K562 (cell line): Measurements from ENCODE around the gene ICA1L. TPM values are rescaled to one million over a fixed set of nuclear protein-coding genes. Genes with fewer than 3 reads are reported as not detected.

Experiments used
- ATAC-seq: fragments of 200-7000 bp; cut with Tn5 transposase; 3 replicates; pipeline ENCODE4 v1.9.1; 2020; ENCODE audit warnings: moderate library complexity
- BruUV-seq: library from RNA; stranded (reverse); fragments of 400-500 nt; replicated peaks from 2 replicates; lab custom pipeline; 2021; lab: Mats Ljungman, UMichigan
- CTCF ChIA-PET: fragments of 300-600 bp; formaldehyde crosslinking; extraction: SDS; loops from one replicate; lab custom pipeline; 2021; ENCODE audit warnings: low intra/inter-chr PET ratio; lab: Yijun Ruan, JAX
- POLR2A ChIA-PET: fragments of 300-600, 350-650 bp; sonication (Branson Sonifier 250); formaldehyde crosslinking; extraction: SDS; loops from one replicate; lab custom pipeline; 2021; ENCODE audit warnings: antibody characterized with exemption, inconsistent platforms; lab: Yijun Ruan, JAX
- DNase-seq, 4 experiments: peaks; one replicate each; pipeline versions ENCODE4 v3.0.0 to v3.0.0-alpha.2; 2011 to 2018; ENCODE audit warnings: low spot score in 3 of 4, mixed read lengths in 3 of 4; ENCODE audit errors: extremely low read depth in 1 of 4
- FAIRE-seq: peaks from 2 replicates; lab custom pipeline; 2011; peaks lifted over from hg19 to GRCh38; lab: Jason Lieb, UNC
- H2AFZ ChIP-seq: 2 replicates; pipeline ENCODE4 v1.6.0; 2011; ENCODE audit warnings: low read depth, low read length, control low read depth, inconsistent platforms
- H3K27ac ChIP-seq: fragments of 200-600 bp; 3 replicates; pipeline ENCODE4 v1.8.0; 2011; ENCODE audit warnings: low read depth, mild to moderate bottlenecking, control low read depth, inconsistent platforms, low read length, moderate library complexity, mixed read lengths; ENCODE audit errors: extremely low read depth
- H3K27me3 ChIP-seq, 2 experiments: fragments of 300-600 bp in 1 of 2; 2 replicates in 1 of 2; 3 replicates in 1 of 2; pipeline versions ENCODE4 v1.6.0 to v1.8.0; 2011; ENCODE audit warnings: inconsistent platforms in 2 of 2, low read length in 2 of 2, mild to moderate bottlenecking in 1 of 2, mixed read lengths in 1 of 2, moderate library complexity in 1 of 2; ENCODE audit not compliant: control insufficient read depth in 2 of 2, insufficient read depth in 2 of 2
- H3K36me3 ChIP-seq: fragments of 300-600 bp; 3 replicates; pipeline ENCODE4 v1.8.0; 2011; ENCODE audit warnings: mild to moderate bottlenecking, low read length, inconsistent platforms; ENCODE audit not compliant: control insufficient read depth, insufficient read depth
- H3K4me1 ChIP-seq, 2 experiments: fragments of 200-600 bp in 1 of 2; replicated peaks in 1 of 2; 2 replicates in 1 of 2; 3 replicates in 1 of 2; pipeline versions ENCODE4 v1.5.1 to v1.8.0; 2011; ENCODE audit warnings: inconsistent platforms in 2 of 2, low read length in 2 of 2, mild to moderate bottlenecking in 1 of 2, mixed read lengths in 1 of 2, moderate library complexity in 1 of 2; ENCODE audit not compliant: control insufficient read depth in 2 of 2, insufficient read depth in 2 of 2
- H3K4me2 ChIP-seq: 2 replicates; pipeline ENCODE4 v1.6.1; 2011; ENCODE audit warnings: low read length, control low read depth, inconsistent platforms, mixed read lengths; ENCODE audit not compliant: insufficient read depth
- H3K4me3 ChIP-seq: fragments of 200-600 bp; sonication (generic), shearing (Covaris generic); 2 replicates; pipeline ENCODE4 v1.5.1; 2016; ENCODE audit warnings: control low read depth, inconsistent platforms
- H3K79me2 ChIP-seq: fragments of 200-600 bp; 3 replicates; pipeline ENCODE4 v1.8.0; 2011; ENCODE audit warnings: low read length, inconsistent platforms; ENCODE audit not compliant: control insufficient read depth, insufficient read depth
- H3K9ac ChIP-seq, 2 experiments: 2 replicates each; pipeline versions ENCODE4 v1.6.0 to v1.6.1; 2011; ENCODE audit warnings: low read depth in 2 of 2, low read length in 2 of 2, control low read depth in 1 of 2, inconsistent platforms in 1 of 2, mild to moderate bottlenecking in 1 of 2, mixed read lengths in 1 of 2; ENCODE audit not compliant: insufficient read depth in 1 of 2
- H3K9me1 ChIP-seq: one replicate; pipeline ENCODE4 v1.6.0; 2011; ENCODE audit warnings: inconsistent platforms, mild to moderate bottlenecking, low read length, moderate library complexity; ENCODE audit not compliant: control insufficient read depth, insufficient read depth
- H3K9me3 ChIP-seq: replicated peaks from 2 replicates; pipeline ENCODE4 v1.5.1; 2011; ENCODE audit warnings: low read depth, low read length, inconsistent platforms; ENCODE audit not compliant: control insufficient read depth, insufficient read depth
- H4K20me1 ChIP-seq: replicated peaks from 2 replicates; pipeline ENCODE4 v1.6.1; 2011; ENCODE audit warnings: low read length, inconsistent platforms, mixed read lengths; ENCODE audit not compliant: control insufficient read depth, insufficient read depth
- ADNP ChIP-seq: fragments of 200-800 bp; sonication (Bioruptor generic); IDR thresholded peaks from 2 replicates; pipeline ENCODE4 v1.6.1; 2016; ENCODE audit warnings: missing genetic modification characterization, missing compliant biosample characterization
- CBFA2T2 ChIP-seq: fragments of 450-650 bp; conservative IDR thresholded peaks from 2 replicates; pipeline ENCODE4 v1.6.1; 2017; ENCODE audit warnings: mild to moderate bottlenecking
- CLOCK ChIP-seq: fragments of 250-450 bp; sonication (Bioruptor Pico); IDR thresholded peaks from 2 replicates; pipeline ENCODE4 v1.4.0; 2020; ENCODE audit warnings: mild to moderate bottlenecking, moderate library complexity, borderline replicate concordance
- EHMT2 ChIP-seq: fragments of 450-650 bp; IDR thresholded peaks from 2 replicates; pipeline ENCODE4 v1.6.1; 2018; ENCODE audit warnings: antibody characterized with exemption
- ELF4 ChIP-seq: fragments of 450-650 bp; formaldehyde crosslinking; IDR thresholded peaks from 2 replicates; pipeline ENCODE4 v1.4.0; 2022; ENCODE audit warnings: missing genetic modification characterization
- GTF2F1 ChIP-seq: IDR thresholded peaks from 2 replicates; pipeline ENCODE4 v1.6.1; 2011; ENCODE audit warnings: low read depth, low read length, improper control_type of control experiment
- HES1 ChIP-seq: fragments of 450-650 bp; IDR thresholded peaks from 2 replicates; pipeline ENCODE4 v1.6.1; 2016; ENCODE audit warnings: low read depth, mild to moderate bottlenecking, moderate library complexity
- IRF9 ChIP-seq: fragments of 450-650 bp; IDR thresholded peaks from 2 replicates; pipeline ENCODE4 v1.6.1; 2016; ENCODE audit warnings: missing biosample characterization, missing genetic modification characterization
- KDM1A ChIP-seq, 2 experiments: fragments of 450-650 bp; IDR thresholded peaks; 2 replicates each; pipeline ENCODE4 v1.6.1; 2016; ENCODE audit warnings: mild to moderate bottlenecking in 2 of 2
- KLF13 ChIP-seq: fragments of 450-650 bp; IDR thresholded peaks from 2 replicates; pipeline ENCODE4 v1.6.1; 2016; ENCODE audit warnings: missing genetic modification characterization, low read depth, mild to moderate bottlenecking, missing compliant biosample characterization, moderate library complexity, borderline replicate concordance
- PTTG1 ChIP-seq: fragments of 450-650 bp; IDR thresholded peaks from 2 replicates; pipeline ENCODE4 v1.6.1; 2016; ENCODE audit warnings: low read depth, mild to moderate bottlenecking, missing genetic modification characterization, missing compliant biosample characterization
- RBFOX2 ChIP-seq: fragments of 200-400 bp; formaldehyde crosslinking; IDR thresholded peaks from 2 replicates; pipeline ENCODE4 v1.6.1; 2017; ENCODE audit warnings: low read depth, mild to moderate bottlenecking, low read length, moderate library complexity
- RBM17 ChIP-seq: fragments of 200-400 bp; formaldehyde crosslinking; IDR thresholded peaks from 2 replicates; pipeline ENCODE4 v1.6.1; 2017; ENCODE audit warnings: low read depth, mild to moderate bottlenecking, low read length, borderline replicate concordance
- ZHX1 ChIP-seq: fragments of 150-350 bp; conservative IDR thresholded peaks from 2 replicates; pipeline ENCODE4 v1.6.1; 2014; ENCODE audit warnings: low read length
- ZNF655 ChIP-seq: fragments of 250-450 bp; sonication (Bioruptor Pico); IDR thresholded peaks from 2 replicates; pipeline ENCODE4 v1.5.0; 2021
- WGBS: fragments of 100-300 bp; shearing (Covaris generic); methylation state at CpG from one replicate; pipeline ENCODE4 v1.1.6; 2016; ENCODE audit warnings: low coverage, mixed read lengths; ENCODE audit not compliant: insufficient coverage; ENCODE audit errors: missing lambda C conversion rate; 5-methylcytosine and 5-hydroxymethylcytosine counted together
- in situ Hi-C: fragments of 300-500 bp; cut with MboI; formaldehyde crosslinking; loops from 4 replicates; pipeline ENCODE4 v1.15.0; 2018; ENCODE audit warnings: inconsistent platforms, mixed read lengths
- intact Hi-C: fragments of 100-400 bp; cut with micrococcal nuclease; formaldehyde crosslinking; loops from 2 replicates; pipeline ENCODE4 v1.14.2; 2022
- polyA plus RNA-seq, 8 experiments: library from polyadenylated mRNA; depleted of rRNA in 4 of 8; stranded (reverse) in 5 of 8; unstranded in 3 of 8; fragments of >200 nt; fragmentation: Nextera tagmentation in 2 of 8; fragmentation: Illumina TruSeq in 1 of 8; extraction: Ambion mirVana in 2 of 8; extraction: Trizol in 1 of 8; gene quantifications; 2 replicates each; pipeline versions ENCODE4 v1.2.1 to v1.2.3, GENCODE V29; 2011 to 2014; ENCODE audit warnings: inconsistent platforms in 1 of 8, missing spikeins in 1 of 8
- total RNA-seq, 7 experiments: library from RNA; depleted of rRNA in 6 of 7; stranded (reverse); fragments of >200 nt in 6 of 7; fragmentation: Illumina TruSeq in 2 of 7; extraction: Trizol in 2 of 7; gene quantifications; 2 replicates each; pipeline versions ENCODE4 v1.2.1 to v1.2.3, GENCODE V29; 2011 to 2021; ENCODE audit warnings: low replicate concordance in 1 of 7

Gene ICA1L
- total and polyA plus RNA-seq, 9 of the 15 experiments (the other 6 are each of a cell fraction or from before 2014, with no cell fraction given), result 0.57 to 1.7 (median 1.1) TPM

- ATAC-seq (no peak), FAIRE-seq (no peak), DNase-seq (no peak)
- Histone ChIP-seq H2AFZ (no peak overlapping the region), H4K20me1 (no peaks in the 10 kb centered on the region), H3K27ac (no peak overlapping the region), H3K79me2 (no peaks in the 10 kb centered on the region), H3K27me3 (no peaks in the 10 kb centered on the region), H3K4me1 (peaks cover 0 to 2% of the 10 kb centered on the region in 2 experiments; a peak in 1 of 5 replicates), H3K9me3 (no peaks in the 10 kb centered on the region), H3K36me3 (no peaks in the 10 kb centered on the region), H3K9ac (no peak overlapping the region), H3K4me2 (no peak overlapping the region), H3K9me1 (no peaks in the 10 kb centered on the region), H3K4me3 (no peak overlapping the region)
- 28% methylated on average over 2 of the region's 2 CpGs for WGBS
- BruUV-seq, result no TSS peak
- in situ Hi-C loops (no loop called here), intact Hi-C loops (no loop called here)
- ChIA-PET CTCF (no interaction called here), POLR2A (interaction anchor here (0.8 kb wide), 1 partner anchor 25 kb away, joined by 3 read pairs; no protein-coding TSS in a partner anchor)
- TF ChIP-seq RBFOX2 (no peak), ADNP (no peak), IRF9 (no peak), ZNF655 (CRISPR knock-in tag) (no peak), PTTG1 (tag) (no peak), KLF13 (tag) (no peak), RBM17 (no peak), GTF2F1 (no peak), EHMT2 (no peak), ZHX1 (no peak), HES1 (no peak), KDM1A (IDR thresholded peaks at IDR 0.05) (no peak), CBFA2T2 (no peak), CLOCK (CRISPR knock-in tag) (no peak), ELF4 (CRISPR knock-in tag) (no peak)
These were observed 49.2 kb downstream of the ICA1L start for GRCh38 chr2:202822411-202822810.
